ENCODE data around the gene CLIC5.

The CLIC5 gene

GRCh38 chr6:45951321-45952167, 64.1 kb downstream of the CLIC5 start:
- peaks cover 43% of the 10 kb centered on the region for H3K4me1 Mint-ChIP-seq
- H3K27me3 Mint-ChIP-seq (ENCODE audit: low read depth, poor library complexity), result peaks cover 5% of the 10 kb centered on the region
- H3K4me3 Mint-ChIP-seq, result no peak overlapping the region
- DNase-seq, result no peak
- H3K9me3 Mint-ChIP-seq, result no peaks in the 10 kb centered on the region
- no peak for TF ChIP-seq CTCF (IDR thresholded peaks at IDR 0.05)
- no peaks in the 10 kb centered on the region for H3K36me3 Mint-ChIP-seq (ENCODE audit: low read depth)
- H3K27ac Mint-ChIP-seq, result peak overlapping the region; percentile 52

- no peak for DNase-seq
- H3K4me3 Mint-ChIP-seq, result peak overlapping the region; percentile 8
- H3K36me3 Mint-ChIP-seq (ENCODE audit: low read depth), result no peaks in the 10 kb centered on the region
- H3K27me3 Mint-ChIP-seq (ENCODE audit: low read depth, poor library complexity), result peaks cover 4% of the 10 kb centered on the region
- no peaks in the 10 kb centered on the region for H3K9me3 Mint-ChIP-seq
- TF ChIP-seq CTCF (IDR thresholded peaks at IDR 0.05), result no peak
- peaks cover 58% of the 10 kb centered on the region for H3K4me1 Mint-ChIP-seq
- H3K27ac Mint-ChIP-seq, result no peak overlapping the region
Measured at GRCh38 chr6:45949256-45949655, 66.4 kb downstream of the CLIC5 start.

GRCh38 chr6:45947807-45948206, 67.9 kb downstream of the CLIC5 start:
- H3K9me3 Mint-ChIP-seq, result no peaks in the 10 kb centered on the region
- no peak for DNase-seq
- no peak for TF ChIP-seq CTCF (IDR thresholded peaks at IDR 0.05)
- H3K27ac Mint-ChIP-seq, result no peak overlapping the region
- H3K4me1 Mint-ChIP-seq, result peaks cover 62% of the 10 kb centered on the region
- no peak overlapping the region for H3K4me3 Mint-ChIP-seq
- no peaks in the 10 kb centered on the region for H3K36me3 Mint-ChIP-seq (ENCODE audit: low read depth)
- H3K27me3 Mint-ChIP-seq (ENCODE audit: low read depth, poor library complexity), result peaks cover 7% of the 10 kb centered on the region

GRCh38 chr6:45946887-45947286, 68.8 kb downstream of the CLIC5 start:
- H3K36me3 Mint-ChIP-seq (ENCODE audit: low read depth), result no peaks in the 10 kb centered on the region
- peaks cover 58% of the 10 kb centered on the region for H3K4me1 Mint-ChIP-seq
- no peaks in the 10 kb centered on the region for H3K9me3 Mint-ChIP-seq
- H3K27me3 Mint-ChIP-seq (ENCODE audit: low read depth, poor library complexity), result peaks cover 7% of the 10 kb centered on the region
- DNase-seq, result no peak
- no peak overlapping the region for H3K4me3 Mint-ChIP-seq
- TF ChIP-seq CTCF (IDR thresholded peaks at IDR 0.05), result no peak
- H3K27ac Mint-ChIP-seq, result peak overlapping the region; percentile 40

GRCh38 chr6:45946352-45946751, 69.3 kb downstream of the CLIC5 start:
- Mint-ChIP-seq H3K4me3 (no peak overlapping the region), H3K27ac (no peak overlapping the region), H3K27me3 (ENCODE audit: low read depth, poor library complexity) (peaks cover 7% of the 10 kb centered on the region), H3K36me3 (ENCODE audit: low read depth) (no peaks in the 10 kb centered on the region), H3K9me3 (no peaks in the 10 kb centered on the region), H3K4me1 (peaks cover 53% of the 10 kb centered on the region)
- peak; percentile 16 for TF ChIP-seq CTCF (IDR thresholded peaks at IDR 0.05)
- no peak for DNase-seq

- H3K4me3 Mint-ChIP-seq, result no peak overlapping the region
- H3K27me3 Mint-ChIP-seq (ENCODE audit: low read depth, poor library complexity), result peaks cover 8% of the 10 kb centered on the region
- no peak for TF ChIP-seq CTCF (IDR thresholded peaks at IDR 0.05)
- no peak overlapping the region for H3K27ac Mint-ChIP-seq
- peaks cover 36% of the 10 kb centered on the region for H3K4me1 Mint-ChIP-seq
- DNase-seq, result no peak
- no peaks in the 10 kb centered on the region for H3K36me3 Mint-ChIP-seq (ENCODE audit: low read depth)
- no peaks in the 10 kb centered on the region for H3K9me3 Mint-ChIP-seq
Measured at GRCh38 chr6:45942953-45943352, 72.7 kb downstream of the CLIC5 start.
